Iris pigment epithelial cell (primary cell): ENCODE data around the gene SELENOK.
A peak's percentile ranks its signal among the peaks of the same experiment; 100 is the strongest.

Experiments
- DNase-seq: peaks from one replicate; pipeline ENCODE4 v3.0.0-alpha.2; 2011; ENCODE audit warnings: low read depth

Gene SELENOK

GRCh38 chr3:53883008-53883407 is 8.7 kb downstream of the SELENOK start:
- DNase-seq: no peak

- peak; percentile 80 for DNase-seq
These were observed 9.7 kb downstream of the SELENOK start, which contains the start of gene ACTR8 for GRCh38 chr3:53881691-53882593. TSS of gene ACTR8 (minus strand) at chr3:53882152. CDS start at chr3:53882101, 51 bp downstream.

- peak; percentile 72 for DNase-seq
These were observed 11.0 kb downstream of the SELENOK start for GRCh38 chr3:53880396-53881345.

GRCh38 chr3:53865732-53866499 is 25.7 kb downstream of the SELENOK start:
- DNase-seq: no peak

- no peak for DNase-seq
These were observed 28.5 kb downstream of the SELENOK start for GRCh38 chr3:53863145-53863544.

GRCh38 chr3:53862241-53862640 is 29.4 kb downstream of the SELENOK start:
- no peak for DNase-seq

GRCh38 chr3:53860196-53860595 is 31.5 kb downstream of the SELENOK start:
- DNase-seq: no peak

GRCh38 chr3:53859178-53859577 is 32.5 kb downstream of the SELENOK start:
- DNase-seq: no peak

GRCh38 chr3:53858096-53858741 is 33.4 kb downstream of the SELENOK start:
- DNase-seq: no peak

- no peak for DNase-seq
These were observed 34.7 kb downstream of the SELENOK start for GRCh38 chr3:53856964-53857363.

- peak; percentile 46 for DNase-seq
These were observed 40.8 kb downstream of the SELENOK start for GRCh38 chr3:53850895-53851294.

- no peak for DNase-seq
These were observed 41.7 kb downstream of the SELENOK start for GRCh38 chr3:53849916-53850315.

- DNase-seq: no peak
These were observed 44.9 kb downstream of the SELENOK start for GRCh38 chr3:53846851-53847155.

- DNase-seq: no peak
These were observed 45.4 kb downstream of the SELENOK start, which contains the start of the genes CHDH and IL17RB for GRCh38 chr3:53846134-53846850. TSS of gene CHDH (minus strand) at chr3:53846419. CDS start at chr3:53824008, 22,411 bp downstream. TSS of gene IL17RB (plus strand) at chr3:53846568. CDS start at chr3:53846589, 21 bp downstream.

GRCh38 chr3:53845881-53846133 is 45.9 kb downstream of the SELENOK start:
- DNase-seq: no peak

GRCh38 chr3:53845103-53845880 is 46.4 kb downstream of the SELENOK start:
- DNase-seq: peak; percentile 26

GRCh38 chr3:53844262-53845102 is 47.2 kb downstream of the SELENOK start:
- no peak for DNase-seq

GRCh38 chr3:53843195-53844177 is 48.2 kb downstream of the SELENOK start:
- no peak for DNase-seq
